Measurements from ENCODE around the gene ELMO3. TPM values are rescaled to one million over a fixed set of nuclear protein-coding genes. Genes with fewer than 3 reads are reported as not detected.

Gene ELMO3
- total RNA-seq, 4 donors from 2014 or later = 0.09 to 0.55 (median 0.29) TPM

- ATAC-seq (no peak), DNase-seq (no peak)
- Histone ChIP-seq H3K9me3 (no peaks in the 10 kb centered on the region), H3K4me3 (no peak overlapping the region), H3K4me1 (peaks cover 3 to 15% of the 10 kb centered on the region in 2 donors), H3K36me3 (peaks cover 0 to 23% of the 10 kb centered on the region in 2 donors), H3K27ac (no peak overlapping the region), H3K27me3 (no peaks in the 10 kb centered on the region)
- intact Hi-C loops (cut with DNase I; ENCODE audit: low total_unique reads) (no loop called here), in situ Hi-C loops (cut with MboI; ENCODE audit: low sequenced_read_pairs in 4 of 4) (no loop called here)
- TF ChIP-seq CTCF (IDR thresholded peaks at IDR 0.05 in 4 of 5, conservative IDR thresholded peaks at IDR 0.05 in 1 of 5) = no peak
- TF ChIP-seq POLR2A (IDR thresholded peaks at IDR 0.05) = no peak
Observed at GRCh38 chr16:67202426-67202825, 3.5 kb downstream of the ELMO3 start.

GRCh38 chr16:67202956-67203493, 4.1 kb downstream of the ELMO3 start:
- Histone ChIP-seq H3K9me3 (no peaks in the 10 kb centered on the region), H3K36me3 (peaks cover 0 to 19% of the 10 kb centered on the region in 2 donors), H3K27ac (no peak overlapping the region), H3K27me3 (no peaks in the 10 kb centered on the region), H3K4me3 (no peak overlapping the region), H3K4me1 (peaks cover 7 to 18% of the 10 kb centered on the region in 2 donors)
- in situ Hi-C loops (cut with MboI; ENCODE audit: low sequenced_read_pairs in 4 of 4) = no loop called here
- no peak for TF ChIP-seq CTCF (IDR thresholded peaks at IDR 0.05 in 4 of 5, conservative IDR thresholded peaks at IDR 0.05 in 1 of 5)
- DNase-seq (no peak), ATAC-seq (no peak)
- intact Hi-C loops (cut with DNase I; ENCODE audit: low total_unique reads) = no loop called here

GRCh38 chr16:67204076-67204475, 5.1 kb downstream of the ELMO3 start:
- DNase-seq (no peak), ATAC-seq (no peak)
- Histone ChIP-seq H3K4me3 (no peak overlapping the region), H3K4me1 (peaks cover 12 to 20% of the 10 kb centered on the region in 2 donors), H3K27me3 (no peaks in the 10 kb centered on the region), H3K9me3 (no peaks in the 10 kb centered on the region), H3K36me3 (peaks cover 0 to 19% of the 10 kb centered on the region in 2 donors), H3K27ac (no peak overlapping the region)
- intact Hi-C loops (cut with DNase I; ENCODE audit: low total_unique reads) = no loop called here
- no peak for TF ChIP-seq CTCF (IDR thresholded peaks at IDR 0.05 in 4 of 5, conservative IDR thresholded peaks at IDR 0.05 in 1 of 5)
- no peak for TF ChIP-seq POLR2A (IDR thresholded peaks at IDR 0.05)
- in situ Hi-C loops (cut with MboI; ENCODE audit: low sequenced_read_pairs in 4 of 4) = no loop called here

- in situ Hi-C loops (cut with MboI; ENCODE audit: low sequenced_read_pairs in 4 of 4) (no loop called here), intact Hi-C loops (cut with DNase I; ENCODE audit: low total_unique reads) (no loop called here)
- H3K27me3 ChIP-seq = no peaks in the 10 kb centered on the region
- ATAC-seq (no peak), DNase-seq (no peak)
- no peak overlapping the region for H3K4me3 ChIP-seq
- no peaks in the 10 kb centered on the region for H3K9me3 ChIP-seq
- TF ChIP-seq CTCF (IDR thresholded peaks at IDR 0.05 in 4 of 5, conservative IDR thresholded peaks at IDR 0.05 in 1 of 5) = no peak
- TF ChIP-seq POLR2A (IDR thresholded peaks at IDR 0.05) = no peak
- H3K27ac ChIP-seq = no peak overlapping the region
- H3K4me1 ChIP-seq = peaks cover 23 to 24% of the 10 kb centered on the region in 2 donors
- H3K36me3 ChIP-seq = peaks cover 0 to 19% of the 10 kb centered on the region in 2 donors
Observed at GRCh38 chr16:67206129-67206837, 7.4 kb downstream of the ELMO3 start.
